HL-60/S4 treated with retinoic acid at 250 ng/mL for 4 days and 3 days (cell line): Measurements from ENCODE around the gene CD8B.
"Not testable (repeated sequence)": the region's sequence is repeated elsewhere in the genome, so short reads cannot be mapped to it uniquely, and the experiment has no call there.

ENCODE experiments used
- in situ Hi-C: fragments of 300-500 bp; cut with MboI; formaldehyde crosslinking; loops from 2 replicates; pipeline ENCODE4 v1.7.0; 2022; ENCODE audit warnings: low sequenced_read_pairs

Gene CD8B

GRCh38 chr2:86836915-86837695 lies 24.6 kb downstream of the CD8B start:
- in situ Hi-C loops: not testable (repeated sequence)

DNA sequence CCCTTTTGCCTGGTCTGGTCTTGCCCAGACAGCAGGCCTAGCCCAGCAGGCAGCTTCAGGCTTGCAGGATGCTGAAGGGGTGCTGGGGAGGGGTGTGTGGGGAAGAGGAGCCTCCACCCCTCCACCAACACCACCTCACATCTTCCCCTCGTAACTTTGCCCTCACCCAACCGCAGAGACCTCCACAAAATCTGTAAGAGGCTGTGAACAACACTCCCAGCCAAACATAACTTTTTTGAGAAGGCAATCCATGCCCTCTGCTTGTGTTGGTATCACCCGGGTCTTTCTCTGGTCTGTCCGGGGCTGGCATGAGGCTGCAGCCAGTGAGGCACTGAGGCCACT lies 26.2 kb downstream of the CD8B start:
- in situ Hi-C loops: not testable (repeated sequence)

GRCh38 chr2:86833315-86833714 lies 28.4 kb downstream of the CD8B start:
- in situ Hi-C loops: no loop called here

DNA sequence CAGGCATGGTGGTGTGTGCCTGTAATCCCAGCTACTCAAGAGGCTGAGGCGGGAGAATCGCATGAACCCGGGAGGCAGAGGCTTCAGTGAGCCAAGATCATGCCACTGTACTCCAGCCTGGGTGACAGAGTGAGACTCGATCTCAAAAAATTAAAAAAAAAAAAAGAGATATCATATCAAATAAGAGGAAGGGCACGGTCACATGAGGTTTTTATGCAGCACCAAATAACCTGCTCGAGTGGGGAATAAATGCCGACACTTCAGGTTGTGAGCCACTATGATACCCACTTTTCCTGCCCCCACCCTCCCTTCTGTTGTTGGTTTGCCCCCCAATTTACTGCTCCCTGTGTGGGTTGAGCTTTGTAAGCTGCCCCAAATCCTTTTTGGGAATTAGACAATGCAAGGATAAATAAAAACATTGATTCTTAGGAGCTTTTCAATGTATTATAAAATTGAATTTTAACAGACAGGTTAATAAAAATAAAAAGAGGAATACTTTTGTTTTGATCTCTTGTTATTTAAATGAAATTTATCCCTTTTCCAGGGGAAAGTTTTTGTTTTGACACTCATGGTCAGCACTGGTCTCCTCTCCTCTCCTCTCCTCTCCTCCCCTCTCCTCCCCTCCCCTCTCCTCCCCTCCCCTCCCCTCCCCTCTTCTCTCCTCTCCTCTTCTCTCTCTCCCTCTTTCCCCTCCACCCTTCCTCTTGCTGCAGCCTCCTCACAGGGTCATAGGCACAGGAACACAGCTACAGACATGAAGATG lies 29.2 kb downstream of the CD8B start:
- in situ Hi-C loops: no loop called here

DNA sequence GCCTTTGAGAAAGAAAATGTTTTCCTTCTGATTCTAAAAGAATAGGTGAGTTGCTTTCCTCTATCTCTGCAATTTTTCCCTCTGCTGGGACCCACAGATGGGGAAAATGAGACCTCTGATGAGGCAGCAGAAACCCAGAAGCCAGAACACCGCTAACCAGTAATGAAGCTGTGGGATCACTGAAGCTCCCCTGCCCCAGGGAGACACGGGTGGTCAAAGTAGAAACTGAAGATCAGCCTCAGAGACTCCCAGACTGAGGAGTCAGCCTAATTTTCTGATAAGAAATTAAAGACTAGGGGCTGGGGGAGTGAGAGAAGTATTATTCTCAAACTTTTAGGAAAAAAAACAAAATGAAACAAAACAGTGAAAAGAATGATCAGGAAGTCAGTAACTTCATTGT lies 30.1 kb downstream of the CD8B start:
- in situ Hi-C loops: no loop called here

DNA sequence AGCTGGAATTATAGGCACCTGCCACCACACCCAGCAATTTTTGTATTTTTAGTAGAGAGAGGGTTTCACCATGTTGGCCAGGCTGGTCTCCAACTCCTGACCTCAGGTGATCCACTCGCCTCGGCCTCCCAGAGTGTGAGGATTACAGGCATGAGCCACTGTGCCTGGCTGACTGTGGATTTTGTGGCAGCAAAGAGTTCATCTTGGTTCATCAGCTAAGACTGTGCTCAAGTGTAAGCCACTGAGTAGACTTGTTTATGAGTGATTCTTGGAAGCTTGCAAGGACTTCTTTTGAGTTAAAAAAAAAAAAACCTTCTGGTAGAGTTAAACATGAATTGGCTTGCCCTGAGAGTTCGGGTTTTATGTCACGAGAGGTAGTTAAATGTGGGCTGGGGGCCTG lies 34.7 kb downstream of the CD8B start:
- in situ Hi-C loops: no loop called here

GRCh38 chr2:86825693-86826381 lies 35.8 kb downstream of the CD8B start:
- in situ Hi-C loops: no loop called here

GRCh38 chr2:86825036-86825692 lies 36.5 kb downstream of the CD8B start:
- in situ Hi-C loops: no loop called here

GRCh38 chr2:86822668-86823345 lies 38.9 kb downstream of the CD8B start:
- in situ Hi-C loops: no loop called here

GRCh38 chr2:86821842-86822241 lies 39.8 kb downstream of the CD8B start:
- in situ Hi-C loops: no loop called here

- in situ Hi-C loops: no loop called here
Observed at GRCh38 chr2:86821306-86821705, 40.4 kb downstream of the CD8B start.

- in situ Hi-C loops: no loop called here
Observed at GRCh38 chr2:86818957-86819356, 42.7 kb downstream of the CD8B start.

DNA sequence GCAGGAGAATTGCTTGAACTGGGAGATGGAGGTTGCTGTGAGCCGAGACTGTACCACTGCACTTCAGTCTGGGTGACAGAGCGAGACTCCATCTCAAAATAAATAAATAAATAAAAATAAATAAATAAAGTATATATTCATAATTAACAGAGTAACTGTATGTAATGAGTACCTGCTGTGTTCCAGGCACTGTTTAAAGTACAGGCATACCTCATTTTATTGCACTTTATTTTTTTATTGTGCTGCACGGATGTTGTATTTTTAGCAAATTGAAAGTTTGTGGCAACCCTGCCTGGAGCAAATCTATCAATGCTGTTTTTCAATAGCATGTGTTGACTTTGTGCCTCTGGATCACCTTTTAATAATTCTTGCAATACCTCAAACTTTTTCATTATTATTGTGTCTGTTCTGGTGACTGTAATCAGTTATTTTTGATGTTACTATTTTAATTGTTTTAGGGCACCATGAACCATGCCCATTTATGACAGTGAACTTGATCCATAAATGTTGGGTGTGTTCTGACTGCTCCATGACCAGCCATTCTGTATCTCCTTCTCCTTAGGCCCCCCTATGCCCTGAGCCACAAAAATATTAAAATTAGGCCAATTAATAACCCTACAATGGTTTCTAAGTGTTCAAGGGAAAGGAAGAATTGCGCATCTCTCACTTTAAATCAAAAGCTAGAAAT lies 43.4 kb downstream of the CD8B start:
- in situ Hi-C loops: no loop called here

DNA sequence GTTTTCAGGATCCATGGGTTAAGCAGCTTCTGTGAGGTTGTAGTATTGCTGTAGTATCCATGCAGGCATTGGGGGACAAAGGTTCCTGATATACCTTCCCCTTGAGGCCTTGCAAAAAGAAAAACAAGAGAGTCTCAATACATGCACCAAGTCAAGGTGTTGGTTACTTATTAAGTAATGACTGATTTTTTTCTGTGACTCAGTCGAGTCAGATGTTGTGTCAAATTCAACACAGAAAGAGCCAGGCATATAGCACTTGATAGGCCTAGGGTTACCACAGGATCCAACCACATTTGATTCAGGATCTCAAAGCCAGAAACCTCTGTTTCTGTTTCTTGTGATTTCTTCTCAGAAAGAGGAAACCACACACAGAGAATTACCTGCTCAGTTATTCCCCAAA lies 46.1 kb downstream of the CD8B start:
- in situ Hi-C loops: no loop called here

- in situ Hi-C loops: no loop called here
Observed at GRCh38 chr2:86809481-86810121, 52.1 kb downstream of the CD8B start.

GRCh38 chr2:86808315-86809161 lies 53.1 kb downstream of the CD8B start:
- in situ Hi-C loops: no loop called here

- in situ Hi-C loops: no loop called here
Observed at GRCh38 chr2:86807468-86808275, 54.0 kb downstream of the CD8B start.

- in situ Hi-C loops: no loop called here
Observed at GRCh38 chr2:86807133-86807467, 54.6 kb downstream of the CD8B start.
